SH-SY5Y (cell line): ENCODE measurements around the gene STAP2.

Source experiments
- GATA2 ChIP-seq: IDR thresholded peaks from 2 replicates; pipeline ENCODE4 v1.6.1; 2011; ENCODE audit warnings: mild to moderate bottlenecking, low read depth, low read length
- GATA3 ChIP-seq: IDR thresholded peaks from 2 replicates; pipeline ENCODE4 v1.6.1; 2011; ENCODE audit warnings: low read depth, mild to moderate bottlenecking, low read length, moderate library complexity

DNA sequence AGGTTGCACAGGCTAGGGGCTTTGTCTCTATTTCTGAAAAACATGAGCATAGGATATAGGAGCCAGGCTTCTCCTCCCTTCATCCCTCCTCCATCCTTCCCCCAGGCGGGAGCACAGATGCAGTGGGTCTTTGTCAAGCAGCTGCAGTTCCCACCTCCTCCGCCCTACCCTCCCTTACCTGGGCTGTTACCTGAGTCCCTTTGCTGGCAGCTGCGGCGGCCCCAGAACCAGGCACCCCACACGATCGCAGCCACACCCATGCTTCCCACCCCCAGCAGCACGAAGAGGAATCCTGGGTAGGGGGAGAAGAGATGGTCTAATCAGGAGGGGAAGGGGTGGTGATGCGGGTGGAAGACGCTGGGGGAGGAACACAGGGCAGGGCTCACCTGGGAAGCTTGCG lies 44.2 kb downstream of the STAP2 start:
- TF ChIP-seq GATA2 (no peak), GATA3 (no peak)
